Activated CD4-positive, alpha-beta T cell treated with anti-CD3 and anti-CD28 coated beads, Interleukin-2, amount 10 ng/mL, durations not matched to agents 7 days and 5 days (primary cell): ENCODE data around the gene CCNL2. TPM values are rescaled to one million over a fixed set of nuclear protein-coding genes. Genes with fewer than 3 reads are reported as not detected.

Experiments
- CTCF ChIA-PET: fragments of 350-600 bp; sonication (Branson Sonifier 250); formaldehyde crosslinking; loops from one replicate; lab custom pipeline; 2021; ENCODE audit warnings: antibody characterized with exemption; lab: Charles Lee
- POLR2A ChIA-PET: fragments of 350-600 bp; sonication (Branson Sonifier 250); formaldehyde crosslinking; loops from one replicate; lab custom pipeline; 2021; ENCODE audit warnings: antibody characterized with exemption; lab: Charles Lee
- DNase-seq: peaks from one replicate; pipeline ENCODE4 v3.0.0-alpha.2; 2020
- H3K27ac Mint-ChIP-seq: one replicate; pipeline ENCODE4 v1.8.0; 2021; ENCODE audit warnings: mild to moderate bottlenecking, moderate library complexity, mixed read lengths
- H3K27me3 Mint-ChIP-seq: one replicate; pipeline ENCODE4 v1.8.0; 2021; ENCODE audit warnings: mixed read lengths
- H3K36me3 Mint-ChIP-seq: one replicate; pipeline ENCODE4 v1.8.0; 2021; ENCODE audit warnings: low read depth, mixed read lengths
- H3K4me1 Mint-ChIP-seq: one replicate; pipeline ENCODE4 v1.8.0; 2021; ENCODE audit warnings: mixed read lengths
- H3K4me3 Mint-ChIP-seq: one replicate; pipeline ENCODE4 v1.8.0; 2021; ENCODE audit warnings: mild to moderate bottlenecking, moderate library complexity, mixed read lengths
- H3K9me3 Mint-ChIP-seq: one replicate; pipeline ENCODE4 v1.8.0; 2021; ENCODE audit warnings: mixed read lengths
- total RNA-seq, 2 experiments: library from RNA; stranded (reverse); gene quantifications; one replicate each; pipeline ENCODE4 v1.2.3, GENCODE V29; 2021

The CCNL2 gene
- total RNA-seq, 2 experiments from 2014 or later, result 122 to 131 TPM

DNA sequence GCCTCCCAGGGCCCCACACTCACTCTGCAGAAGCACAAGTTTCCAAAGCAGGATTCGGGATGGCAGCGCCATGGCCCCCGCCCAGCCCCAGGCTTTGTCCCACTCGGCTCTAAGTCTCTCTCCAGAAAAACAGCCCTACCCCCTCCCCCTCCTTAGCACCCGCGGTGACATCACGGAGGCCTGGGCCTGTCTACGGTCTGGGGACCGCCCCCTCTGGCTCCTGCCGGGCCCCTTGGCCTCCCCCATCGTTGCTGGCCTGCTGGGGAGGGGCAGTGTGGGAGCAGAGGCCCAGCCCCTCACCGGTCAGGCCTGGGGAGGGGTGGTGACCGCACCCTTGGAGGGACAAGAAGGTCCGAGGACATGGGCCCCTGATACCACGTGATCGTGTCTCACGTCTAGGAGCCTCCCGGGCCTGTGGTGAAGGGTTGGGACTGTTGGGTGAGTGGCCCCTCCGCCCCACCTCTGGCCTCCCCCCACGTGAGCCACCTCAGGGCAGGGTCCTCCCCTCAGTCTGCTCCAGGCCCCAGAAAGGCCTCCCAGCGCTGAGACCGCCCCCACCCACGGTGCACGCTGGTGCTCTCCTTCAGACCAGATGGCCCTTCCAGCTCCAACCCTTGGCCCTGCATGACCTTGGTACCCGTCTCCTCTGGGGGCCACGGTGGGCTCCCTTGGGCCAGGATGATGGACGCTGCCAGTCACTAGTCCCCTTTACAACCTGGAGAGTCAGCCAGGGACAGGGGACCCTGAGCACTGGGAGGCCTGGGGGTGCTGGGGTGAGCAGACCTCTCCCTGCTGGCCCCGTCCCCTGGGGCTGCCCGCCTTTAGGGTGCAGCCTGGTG, 40.5 kb downstream of the CCNL2 start, which contains the start of gene MXRA8:
Gene MXRA8 (minus strand): TSS at position 123 of the 839 bp plus-strand sequence. CDS start 51 bp downstream, at position 72.
- H3K4me1 Mint-ChIP-seq, result peaks cover 27% of the 10 kb centered on the region
- H3K4me3 Mint-ChIP-seq, result peak within 1 kb of the TSS; percentile 10
- no peak for DNase-seq

DNA sequence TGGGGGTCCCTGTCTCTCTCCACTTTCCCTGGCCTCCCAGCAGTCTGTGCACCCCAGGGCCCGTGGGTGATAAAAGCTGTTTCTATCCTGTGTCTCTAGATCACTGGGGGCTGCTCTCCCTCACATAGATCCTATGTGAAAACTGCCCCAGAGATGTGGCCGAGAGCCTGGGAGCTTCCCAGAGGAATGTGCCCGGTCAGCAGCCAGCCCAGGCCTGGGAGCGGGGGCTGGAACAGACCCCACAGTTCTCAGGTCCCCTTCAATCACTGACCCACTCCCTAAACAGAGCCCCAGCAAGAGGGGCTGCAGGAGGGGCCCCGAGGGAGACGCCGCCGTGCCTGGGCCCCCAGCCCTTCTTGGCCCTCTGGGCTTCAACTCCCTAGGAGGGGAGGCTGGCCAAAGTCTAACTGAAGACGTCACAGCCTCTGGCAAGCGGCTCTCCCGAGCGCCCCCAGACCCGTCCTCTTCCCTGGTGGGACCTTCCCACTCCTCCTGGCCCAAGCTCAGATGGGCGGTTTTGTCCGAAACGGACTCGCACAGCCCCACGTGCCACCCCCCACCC, 41.2 kb downstream of the CCNL2 start:
- peaks cover 21% of the 10 kb centered on the region for H3K27me3 Mint-ChIP-seq
- ChIA-PET POLR2A (no interaction called here), CTCF (no interaction called here)
- peak overlapping the region; percentile 36 for H3K27ac Mint-ChIP-seq
- no peak for DNase-seq
- H3K36me3 Mint-ChIP-seq, result no peaks in the 10 kb centered on the region
- peaks cover 2% of the 10 kb centered on the region for H3K9me3 Mint-ChIP-seq
- no peak overlapping the region for H3K4me3 Mint-ChIP-seq
- H3K4me1 Mint-ChIP-seq, result peaks cover 30% of the 10 kb centered on the region

More for the DNA sequence above, 40.5 kb downstream of the CCNL2 start, which contains the start of gene MXRA8:
- ChIA-PET CTCF (no interaction called here), POLR2A (no interaction called here)
- Mint-ChIP-seq H3K27ac (peak within 1 kb of the TSS; percentile 74), H3K27me3 (peaks cover 18% of the 10 kb centered on the region), H3K36me3 (no peaks in the 10 kb centered on the region), H3K9me3 (peaks cover 2% of the 10 kb centered on the region)

DNA sequence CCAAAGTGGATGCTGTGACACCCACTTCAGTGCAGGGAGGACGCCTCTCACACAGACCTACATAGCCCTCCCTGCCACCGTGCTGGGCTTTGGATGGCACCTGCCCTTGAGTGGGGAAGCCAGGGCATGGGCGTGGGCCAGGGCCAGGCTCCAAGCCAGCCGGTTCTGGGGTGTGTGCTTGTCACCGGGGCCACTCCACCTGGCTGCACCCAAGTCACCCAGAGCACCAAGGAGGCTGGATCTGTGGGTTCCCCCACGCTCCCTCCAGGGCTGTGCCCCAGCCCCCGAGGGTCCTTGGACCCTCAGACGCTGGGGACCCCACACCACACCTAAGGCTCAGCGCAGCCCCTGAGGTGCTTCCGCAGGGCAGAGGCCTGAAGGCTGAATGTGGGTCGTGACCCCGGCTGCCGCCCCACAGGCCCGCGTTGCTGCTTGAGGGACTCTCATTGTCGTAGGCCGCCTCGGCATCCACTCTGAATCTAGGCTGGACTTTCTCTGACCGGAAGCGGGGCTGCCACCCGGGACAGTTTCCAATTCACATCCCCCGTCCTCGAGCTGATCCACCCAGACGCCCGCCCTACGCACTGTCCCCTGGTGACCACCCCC, 42.2 kb downstream of the CCNL2 start:
- Mint-ChIP-seq H3K27ac (no peak overlapping the region), H3K4me1 (peaks cover 35% of the 10 kb centered on the region), H3K4me3 (no peak overlapping the region), H3K27me3 (peaks cover 27% of the 10 kb centered on the region), H3K36me3 (no peaks in the 10 kb centered on the region), H3K9me3 (peaks cover 2% of the 10 kb centered on the region)
- POLR2A ChIA-PET, result no interaction called here
- CTCF ChIA-PET, result no interaction called here
- DNase-seq, result no peak

DNA sequence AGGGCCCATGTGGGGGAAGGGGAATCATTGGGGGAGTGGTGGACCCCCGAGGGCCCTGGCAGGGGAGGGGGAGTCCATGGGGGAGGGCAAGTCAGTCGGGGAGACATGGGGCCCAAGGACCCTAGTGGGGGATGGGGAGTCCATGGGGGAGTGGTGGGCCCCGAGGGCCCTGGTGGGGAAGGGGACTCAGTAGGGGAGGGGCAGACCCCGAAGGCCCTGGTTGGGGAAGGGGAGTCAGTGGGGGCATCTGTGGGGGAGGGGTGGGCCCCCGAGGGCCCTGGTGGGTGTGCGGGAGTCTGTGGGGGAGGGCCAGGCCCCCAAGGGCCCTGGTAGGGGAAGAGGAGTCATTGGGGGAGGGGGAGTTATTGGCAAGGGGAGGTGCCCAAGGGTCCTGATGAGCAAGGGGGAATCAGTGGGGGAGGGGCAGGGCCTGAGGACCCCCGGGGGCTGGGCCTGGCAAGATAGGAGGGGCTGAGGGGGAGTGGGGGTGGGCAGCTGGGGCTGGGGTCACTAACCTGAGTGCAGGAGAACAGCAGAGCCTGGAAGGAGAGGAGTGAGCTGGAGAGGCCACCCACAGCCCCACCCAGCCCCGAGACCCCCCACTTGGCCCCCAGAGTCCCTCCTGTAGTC, 42.9 kb downstream of the CCNL2 start:
- H3K27ac Mint-ChIP-seq, result no peak overlapping the region
- H3K4me3 Mint-ChIP-seq, result no peak overlapping the region
- peaks cover 34% of the 10 kb centered on the region for H3K4me1 Mint-ChIP-seq
- ChIA-PET POLR2A (no interaction called here), CTCF (no interaction called here)
- no peak for DNase-seq
- peaks cover 27% of the 10 kb centered on the region for H3K27me3 Mint-ChIP-seq
- peaks cover 2% of the 10 kb centered on the region for H3K9me3 Mint-ChIP-seq
- no peaks in the 10 kb centered on the region for H3K36me3 Mint-ChIP-seq

DNA sequence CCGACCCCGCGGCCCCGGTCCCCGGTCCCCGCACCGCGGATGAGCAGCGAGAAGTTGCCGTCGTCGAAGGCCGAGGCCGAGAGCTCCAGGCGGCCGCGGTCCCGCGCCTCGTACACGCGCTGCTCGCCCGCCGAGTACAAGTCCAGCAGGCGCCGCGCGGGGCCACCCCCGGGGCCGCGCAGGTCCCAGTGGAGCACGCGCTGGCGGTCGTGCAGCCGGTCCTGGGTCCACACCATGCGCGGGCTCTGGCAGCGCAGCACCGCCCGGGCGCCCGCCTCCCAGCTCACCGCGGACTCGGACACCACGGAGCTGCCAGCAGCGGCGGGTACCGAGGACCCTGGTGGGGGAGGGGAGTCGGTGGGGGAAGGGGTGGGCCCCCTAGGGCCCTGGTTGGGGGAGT, 43.7 kb downstream of the CCNL2 start:
- H3K27me3 Mint-ChIP-seq, result peaks cover 22% of the 10 kb centered on the region
- no peak overlapping the region for H3K27ac Mint-ChIP-seq
- H3K9me3 Mint-ChIP-seq, result no peaks in the 10 kb centered on the region
- no peaks in the 10 kb centered on the region for H3K36me3 Mint-ChIP-seq
- CTCF ChIA-PET, result interaction anchor here (1.0 kb wide), 1 partner anchor 16 kb away, joined by 4 read pairs; no protein-coding TSS in a partner anchor
- POLR2A ChIA-PET, result no interaction called here
- peaks cover 29% of the 10 kb centered on the region for H3K4me1 Mint-ChIP-seq
- H3K4me3 Mint-ChIP-seq, result no peak overlapping the region
- no peak for DNase-seq

DNA sequence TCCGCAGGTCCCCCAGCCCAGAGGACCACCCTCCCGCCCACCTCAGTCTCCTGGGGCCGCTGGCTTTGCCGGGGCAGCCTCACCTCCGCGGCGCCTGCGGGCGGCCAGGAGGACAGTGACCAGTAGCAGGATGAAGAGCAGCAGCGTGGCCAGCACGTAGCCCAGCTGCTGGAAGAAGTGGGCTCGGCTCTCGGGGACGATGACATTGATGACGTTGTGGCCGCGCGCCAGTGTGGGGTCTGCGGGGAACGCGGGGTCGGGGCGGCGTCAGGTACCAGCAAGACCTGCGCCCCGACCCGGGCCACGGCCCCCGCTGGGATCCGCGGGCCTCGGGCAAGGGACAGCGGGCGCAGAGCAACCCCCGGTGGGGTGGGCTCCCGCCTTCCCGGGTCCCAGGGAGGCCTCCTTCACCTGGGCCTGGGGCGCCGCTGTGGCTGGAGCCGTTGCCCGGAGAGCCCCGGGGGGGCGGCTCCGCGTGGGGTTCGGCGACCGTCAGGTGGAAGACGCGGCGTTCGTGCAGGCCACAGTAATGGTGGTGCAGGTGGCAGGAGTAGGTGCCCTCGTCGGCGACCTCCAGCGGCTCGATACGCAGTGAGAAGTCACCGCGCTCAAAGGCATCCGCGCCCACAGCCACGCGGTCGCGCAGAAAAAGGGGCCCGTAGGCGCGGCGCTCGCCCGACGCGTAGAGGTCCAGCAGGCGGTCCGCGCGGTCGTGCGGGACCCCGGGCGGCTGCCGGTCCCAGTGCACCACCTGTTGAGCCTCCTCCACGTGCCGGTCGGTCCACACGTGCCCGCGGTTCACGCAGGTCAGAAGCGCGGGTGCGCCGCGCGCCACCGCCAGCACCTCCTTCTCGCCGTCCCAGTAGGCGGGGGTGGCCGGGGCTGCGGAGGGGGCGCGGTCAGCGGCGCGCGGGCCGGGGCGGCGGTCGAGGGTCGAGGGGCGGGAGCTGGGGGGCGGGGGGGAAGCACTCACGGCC, 44.6 kb downstream of the CCNL2 start:
- peaks cover 27% of the 10 kb centered on the region for H3K4me1 Mint-ChIP-seq
- ChIA-PET CTCF (interaction anchor here (1.0 kb wide), 1 partner anchor 16 kb away, joined by 4 read pairs; no protein-coding TSS in a partner anchor), POLR2A (no interaction called here)
- DNase-seq, result no peak
- no peaks in the 10 kb centered on the region for H3K36me3 Mint-ChIP-seq
- no peak overlapping the region for H3K27ac Mint-ChIP-seq
- H3K27me3 Mint-ChIP-seq, result peaks cover 22% of the 10 kb centered on the region
- H3K9me3 Mint-ChIP-seq, result no peaks in the 10 kb centered on the region
- H3K4me3 Mint-ChIP-seq, result no peak overlapping the region

DNA sequence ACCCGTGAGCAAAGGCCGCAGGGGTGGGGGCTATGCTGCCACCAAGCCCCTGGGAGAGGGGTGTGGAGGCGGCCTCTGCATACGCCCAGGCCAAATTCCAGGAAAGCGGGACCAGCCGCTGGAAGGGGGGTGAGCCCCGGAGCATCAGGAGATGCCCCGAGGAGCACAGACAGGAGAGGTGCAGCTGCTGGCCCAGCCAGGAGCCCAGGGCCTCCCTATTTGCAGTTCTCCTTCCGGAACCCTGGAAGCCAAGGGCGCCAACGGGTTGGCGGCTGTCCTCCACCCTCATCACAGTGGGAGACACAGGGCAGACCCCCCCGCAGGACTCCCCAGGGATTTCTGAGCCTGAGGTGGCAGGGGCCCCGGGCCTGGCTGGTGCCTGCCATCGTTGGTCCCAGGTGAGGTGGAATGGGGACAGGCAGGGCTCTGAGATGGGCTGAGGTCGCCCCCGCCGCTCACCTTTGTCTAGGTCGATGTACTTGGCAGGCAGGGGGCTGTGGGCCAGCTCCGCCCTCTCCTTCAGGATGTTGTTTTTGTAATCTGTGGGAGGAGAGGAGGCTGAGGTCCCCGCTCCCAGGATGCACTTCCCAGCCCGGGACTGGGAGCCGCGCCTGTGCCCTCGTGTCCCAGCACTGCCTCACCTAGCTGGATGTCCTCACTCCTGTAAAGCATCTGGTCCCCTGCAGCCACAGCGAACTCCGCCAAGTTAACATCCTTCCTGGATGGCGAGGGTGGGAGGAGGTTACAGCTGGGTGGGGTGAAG, 45.6 kb downstream of the CCNL2 start:
- no peak for DNase-seq
- Mint-ChIP-seq H3K27ac (peak overlapping the region; percentile 25), H3K36me3 (no peaks in the 10 kb centered on the region), H3K4me1 (peaks cover 18% of the 10 kb centered on the region), H3K27me3 (peaks cover 22% of the 10 kb centered on the region), H3K4me3 (no peak overlapping the region), H3K9me3 (no peaks in the 10 kb centered on the region)
- CTCF ChIA-PET, result interaction anchor here (1.6 kb wide), 1 partner anchor 19 kb away, joined by 4 read pairs; no protein-coding TSS in a partner anchor
- POLR2A ChIA-PET, result no interaction called here

DNA sequence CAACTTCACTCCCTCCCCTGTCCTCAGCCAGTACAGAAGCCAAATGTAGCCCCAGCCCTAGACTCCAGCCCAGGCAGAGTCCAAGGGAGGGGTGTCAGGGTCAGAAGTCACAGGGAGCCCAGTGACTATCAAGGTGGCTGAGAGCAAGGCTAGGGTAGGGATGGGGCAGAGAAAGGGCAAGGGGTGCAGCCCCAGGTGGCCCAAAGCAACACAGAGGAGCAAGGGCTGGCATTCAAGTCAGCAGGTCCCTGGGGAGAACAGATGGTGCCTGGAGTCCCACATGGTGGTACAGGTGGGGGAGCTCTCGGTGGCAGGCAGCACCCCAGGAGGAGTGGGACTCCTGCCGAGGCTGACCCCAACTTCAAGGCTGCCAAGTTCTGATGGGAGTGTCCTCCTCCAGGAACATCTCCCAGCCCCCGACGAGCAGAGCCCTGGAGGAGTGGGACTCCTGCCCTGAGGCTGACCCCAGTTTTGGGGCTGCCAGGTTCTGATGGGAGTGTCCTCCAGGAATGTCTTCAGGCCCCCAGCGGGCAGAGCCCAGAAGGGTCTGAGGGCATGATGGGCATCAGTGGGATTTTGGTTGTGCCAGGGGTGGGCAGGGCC, 46.2 kb downstream of the CCNL2 start:
- H3K4me3 Mint-ChIP-seq, result peak overlapping the region; percentile 58
- H3K27me3 Mint-ChIP-seq, result peaks cover 22% of the 10 kb centered on the region
- CTCF ChIA-PET, result interaction anchor here (1.6 kb wide), 1 partner anchor 20 kb away, joined by 4 read pairs; no protein-coding TSS in a partner anchor
- DNase-seq, result no peak
- H3K36me3 Mint-ChIP-seq, result no peaks in the 10 kb centered on the region
- peak overlapping the region; percentile 25 for H3K27ac Mint-ChIP-seq
- POLR2A ChIA-PET, result no interaction called here
- H3K9me3 Mint-ChIP-seq, result no peaks in the 10 kb centered on the region
- H3K4me1 Mint-ChIP-seq, result peaks cover 17% of the 10 kb centered on the region

DNA sequence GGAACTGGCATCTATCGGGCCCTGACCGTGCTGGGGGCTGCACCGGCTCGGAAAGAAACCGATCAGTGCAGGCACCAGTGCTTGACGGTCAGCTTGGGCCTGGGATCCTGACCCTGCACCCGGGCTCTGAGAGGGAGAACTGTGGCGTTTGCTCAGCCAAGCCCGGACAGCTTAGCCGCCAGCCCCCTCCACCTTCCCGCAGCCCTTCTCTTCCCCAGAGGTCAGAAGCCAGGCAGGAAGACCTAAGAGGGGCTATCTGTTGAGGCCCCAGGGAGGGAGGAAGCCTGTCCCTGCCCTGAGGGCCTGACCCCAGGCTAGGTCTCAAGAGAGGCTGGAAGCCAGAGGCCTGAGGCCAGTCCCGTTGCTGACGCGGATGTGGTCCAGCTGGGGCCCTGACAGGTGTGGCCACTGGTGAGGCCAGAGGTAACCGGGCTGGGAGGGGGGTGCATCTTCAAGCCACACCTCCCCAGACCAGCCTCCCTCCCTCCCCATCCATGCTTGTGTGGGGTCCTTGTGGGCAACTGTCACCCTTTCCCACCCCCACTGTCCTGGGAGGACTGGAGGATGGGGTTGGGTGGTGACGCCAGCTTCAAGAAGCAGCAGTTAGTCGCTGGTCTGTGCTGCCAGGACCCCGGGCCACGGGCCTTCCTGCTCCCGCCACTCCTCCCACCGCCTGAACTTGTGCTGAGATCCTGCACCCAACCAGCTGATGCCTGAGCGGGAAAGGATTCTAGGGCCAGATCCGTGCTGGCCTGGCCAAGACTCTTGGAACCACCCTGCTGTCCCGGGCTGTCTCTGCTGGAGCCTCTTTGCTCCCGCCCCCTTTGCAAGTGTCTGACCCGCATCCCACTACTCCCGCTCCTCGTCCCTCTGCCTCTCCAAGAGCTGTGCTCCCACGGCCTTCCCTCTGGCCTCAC, 47.4 kb downstream of the CCNL2 start:
- no peaks in the 10 kb centered on the region for H3K36me3 Mint-ChIP-seq
- no peaks in the 10 kb centered on the region for H3K9me3 Mint-ChIP-seq
- CTCF ChIA-PET, result interaction anchor here (0.6 to 1.6 kb wide), 7 partner anchors 19 to 174 kb away, joined by 3 to 5 read pairs (median 4); partner anchors contain the start of genes AURKAIP1 and CCNL2
- peaks cover 22% of the 10 kb centered on the region for H3K27me3 Mint-ChIP-seq
- DNase-seq, result no peak
- H3K27ac Mint-ChIP-seq, result peak overlapping the region; percentile 69
- POLR2A ChIA-PET, result no interaction called here
- peaks cover 27% of the 10 kb centered on the region for H3K4me1 Mint-ChIP-seq
- peak overlapping the region; percentile 58 for H3K4me3 Mint-ChIP-seq
